GM19455 (cell line): ENCODE measurements around the gene ZNF487.
A peak's percentile ranks its signal among the peaks of the same experiment; 100 is the strongest.
"Not testable (repeated sequence)": the region's sequence is repeated elsewhere in the genome, so short reads cannot be mapped to it uniquely, and the experiment has no call there.

Experiments used
- ATAC-seq: cut with Tn5 transposase; IDR thresholded peaks from one replicate; pipeline ENCODE4 v1.9.1; 2021; ENCODE audit not compliant: unreplicated experiment

ZNF487 gene

GRCh38 chr10:43430926-43431663 is 5.8 kb upstream of the ZNF487 start:
- ATAC-seq: no peak

- ATAC-seq: no peak
These were observed 395 bp downstream of the ZNF487 start for GRCh38 chr10:43437141-43437870.

- no peak for ATAC-seq
These were observed 3.7 kb downstream of the ZNF487 start for GRCh38 chr10:43440463-43441134.

- ATAC-seq: no peak
These were observed 7.4 kb downstream of the ZNF487 start for GRCh38 chr10:43444323-43444722.

GRCh38 chr10:43444897-43445466 is 8.1 kb downstream of the ZNF487 start:
- no peak for ATAC-seq

GRCh38 chr10:43446219-43447017 is 9.5 kb downstream of the ZNF487 start:
- not testable (repeated sequence) for ATAC-seq

GRCh38 chr10:43448742-43449141 is 11.8 kb downstream of the ZNF487 start:
- ATAC-seq: no peak

GRCh38 chr10:43452356-43452914 is 15.5 kb downstream of the ZNF487 start:
- ATAC-seq: no peak

GRCh38 chr10:43453266-43453831 is 16.4 kb downstream of the ZNF487 start:
- ATAC-seq: peak; percentile 24

GRCh38 chr10:43454025-43454424 is 17.1 kb downstream of the ZNF487 start:
- not testable (repeated sequence) for ATAC-seq

GRCh38 chr10:43456561-43456960 is 19.6 kb downstream of the ZNF487 start:
- not testable (repeated sequence) for ATAC-seq

GRCh38 chr10:43458227-43458626 is 21.3 kb downstream of the ZNF487 start:
- no peak for ATAC-seq

GRCh38 chr10:43461950-43462349 is 25.0 kb downstream of the ZNF487 start:
- ATAC-seq: peak; percentile 59

GRCh38 chr10:43465086-43465735 is 28.3 kb downstream of the ZNF487 start:
- not testable (repeated sequence) for ATAC-seq

GRCh38 chr10:43465736-43466120 is 28.8 kb downstream of the ZNF487 start:
- ATAC-seq: not testable (repeated sequence)

- no peak for ATAC-seq
These were observed 34.2 kb downstream of the ZNF487 start for GRCh38 chr10:43471146-43471545.

GRCh38 chr10:43471935-43472720 is 35.2 kb downstream of the ZNF487 start:
- ATAC-seq: no peak

- no peak for ATAC-seq
These were observed 42.4 kb downstream of the ZNF487 start for GRCh38 chr10:43479275-43479674.
